Measurements from ENCODE around the gene TNPO2. TPM values are rescaled to one million over a fixed set of nuclear protein-coding genes. Genes with fewer than 3 reads are reported as not detected.

The TNPO2 gene
- polyA plus RNA-seq, 3 donors: 0.28 to 45.2 (median 0.52) TPM

DNA sequence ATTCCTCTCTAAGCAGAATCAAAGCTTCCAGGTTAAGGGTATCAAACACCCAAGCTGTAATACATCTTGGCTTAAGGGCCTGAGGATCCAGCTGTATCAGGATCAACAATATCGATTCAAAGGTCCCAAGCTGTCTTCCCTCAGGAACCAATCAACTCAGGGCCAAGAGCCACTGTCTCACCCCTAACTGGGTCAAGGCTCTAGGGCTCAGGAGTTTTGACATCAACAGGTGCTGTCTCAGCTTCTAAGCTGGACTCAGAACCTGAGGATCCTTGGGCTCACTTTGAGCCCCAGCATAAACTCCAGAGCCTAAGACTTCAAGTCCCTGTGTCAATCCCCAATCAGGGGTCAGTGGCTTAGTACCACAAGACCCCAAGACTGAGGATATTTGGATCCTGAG is 28.2 kb downstream of the TNPO2 start:
- H4K20me1 ChIP-seq (ENCODE audit: insufficient read depth, low read length): no peaks in the 10 kb centered on the region
- WGBS (ENCODE audit: insufficient coverage): 100% methylated on average over 1 of the region's 1 CpG
- peaks cover 29 to 32% of the 10 kb centered on the region in 2 donors for H3K4me1 ChIP-seq (ENCODE audit: control insufficient read depth in 1 of 2, insufficient read depth in 2 of 2, low read length in 2 of 2)
- no peak overlapping the region for H3K27ac ChIP-seq (ENCODE audit: low read depth in 1 of 2, low read length in 2 of 2)
- H2AFZ ChIP-seq (ENCODE audit: insufficient read depth, low read depth, low read length, poor library complexity, severe bottlenecking): peak overlapping the region; percentile 97
- H3K79me2 ChIP-seq (ENCODE audit: insufficient read depth, low read length): no peaks in the 10 kb centered on the region
- peak overlapping the region in 2 of 7 donors; percentile 46 to 68 for H3K27ac Mint-ChIP-seq
- H3K9me3 Mint-ChIP-seq: no peaks in the 10 kb centered on the region
- peaks cover 0 to 9% of the 10 kb centered on the region in 2 donors for H3K36me3 ChIP-seq (replicated peaks in 1 of 2; ENCODE audit: control insufficient read depth in 1 of 2, insufficient read depth in 2 of 2, low read length in 2 of 2)
- H3K4me3 Mint-ChIP-seq: peak overlapping the region; percentile 82 to 83
- peak overlapping the region in 1 of 3 experiments; percentile 95 for H3K4me3 ChIP-seq (replicated peaks in 1 of 3; ENCODE audit: low read depth in 2 of 3, low read length in 3 of 3)
- no peaks in the 10 kb centered on the region for H3K27me3 ChIP-seq (ENCODE audit: control insufficient read depth in 2 of 2, insufficient read depth in 2 of 2, low read length in 2 of 2)
- H3K9ac ChIP-seq (ENCODE audit: insufficient read depth, low read length, poor library complexity, severe bottlenecking): no peak overlapping the region
- no peak for DNase-seq
- intact Hi-C loops (cut with micrococcal nuclease): no loop called here
- H3K9me3 ChIP-seq (replicated peaks in 1 of 2; ENCODE audit: control insufficient read depth in 1 of 2, insufficient read depth in 1 of 2, low read length in 2 of 2): no peaks in the 10 kb centered on the region
- peak overlapping the region; percentile 99 for H3K4me2 ChIP-seq (replicated peaks; ENCODE audit: extremely low read depth, low read length, poor library complexity, severe bottlenecking)
- H3K36me3 Mint-ChIP-seq: peaks cover 7 to 13% of the 10 kb centered on the region in 2 donors
- peaks cover 0 to 1% (median 0%) of the 10 kb centered on the region in 3 donors for H3K27me3 Mint-ChIP-seq (ENCODE audit: low read depth in 3 of 3)
- H3K4me1 Mint-ChIP-seq: peaks cover 17% of the 10 kb centered on the region
- TF ChIP-seq, protein P1, sequence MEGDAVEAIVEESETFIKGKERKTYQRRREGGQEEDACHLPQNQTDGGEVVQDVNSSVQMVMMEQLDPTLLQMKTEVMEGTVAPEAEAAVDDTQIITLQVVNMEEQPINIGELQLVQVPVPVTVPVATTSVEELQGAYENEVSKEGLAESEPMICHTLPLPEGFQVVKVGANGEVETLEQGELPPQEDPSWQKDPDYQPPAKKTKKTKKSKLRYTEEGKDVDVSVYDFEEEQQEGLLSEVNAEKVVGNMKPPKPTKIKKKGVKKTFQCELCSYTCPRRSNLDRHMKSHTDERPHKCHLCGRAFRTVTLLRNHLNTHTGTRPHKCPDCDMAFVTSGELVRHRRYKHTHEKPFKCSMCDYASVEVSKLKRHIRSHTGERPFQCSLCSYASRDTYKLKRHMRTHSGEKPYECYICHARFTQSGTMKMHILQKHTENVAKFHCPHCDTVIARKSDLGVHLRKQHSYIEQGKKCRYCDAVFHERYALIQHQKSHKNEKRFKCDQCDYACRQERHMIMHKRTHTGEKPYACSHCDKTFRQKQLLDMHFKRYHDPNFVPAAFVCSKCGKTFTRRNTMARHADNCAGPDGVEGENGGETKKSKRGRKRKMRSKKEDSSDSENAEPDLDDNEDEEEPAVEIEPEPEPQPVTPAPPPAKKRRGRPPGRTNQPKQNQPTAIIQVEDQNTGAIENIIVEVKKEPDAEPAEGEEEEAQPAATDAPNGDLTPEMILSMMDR (IDR thresholded peaks at IDR 0.05): no peak

GRCh38 chr19:12695096-12695495 is 28.6 kb downstream of the TNPO2 start:
- Histone ChIP-seq H3K4me1 (ENCODE audit: control insufficient read depth in 1 of 2, insufficient read depth in 2 of 2, low read length in 2 of 2) (peaks cover 29 to 32% of the 10 kb centered on the region in 2 donors), H3K27me3 (ENCODE audit: control insufficient read depth in 2 of 2, insufficient read depth in 2 of 2, low read length in 2 of 2) (no peaks in the 10 kb centered on the region), H3K36me3 (replicated peaks in 1 of 2; ENCODE audit: control insufficient read depth in 1 of 2, insufficient read depth in 2 of 2, low read length in 2 of 2) (peaks cover 0 to 4% of the 10 kb centered on the region in 2 donors), H3K9ac (ENCODE audit: insufficient read depth, low read length, poor library complexity, severe bottlenecking) (no peak overlapping the region), H3K79me2 (ENCODE audit: insufficient read depth, low read length) (no peaks in the 10 kb centered on the region), H3K27ac (ENCODE audit: low read depth in 1 of 2, low read length in 2 of 2) (no peak overlapping the region), H3K4me3 (replicated peaks in 1 of 3; ENCODE audit: low read depth in 2 of 3, low read length in 3 of 3) (no peak overlapping the region), H3K4me2 (replicated peaks; ENCODE audit: extremely low read depth, low read length, poor library complexity, severe bottlenecking) (no peak overlapping the region), H3K9me3 (replicated peaks in 1 of 2; ENCODE audit: control insufficient read depth in 1 of 2, insufficient read depth in 1 of 2, low read length in 2 of 2) (no peaks in the 10 kb centered on the region), H2AFZ (ENCODE audit: insufficient read depth, low read depth, low read length, poor library complexity, severe bottlenecking) (peak overlapping the region; percentile 97), H4K20me1 (ENCODE audit: insufficient read depth, low read length) (no peaks in the 10 kb centered on the region)
- 45% methylated on average over 2 of the region's 2 CpGs for WGBS (ENCODE audit: insufficient coverage)
- DNase-seq: no peak
- peaks cover 20% of the 10 kb centered on the region for H3K4me1 Mint-ChIP-seq
- H3K27me3 Mint-ChIP-seq (ENCODE audit: low read depth in 3 of 3): peaks cover 0 to 1% (median 0%) of the 10 kb centered on the region in 3 donors
- H3K27ac Mint-ChIP-seq: peak overlapping the region in 1 of 7 donors; percentile 26
- intact Hi-C loops (cut with micrococcal nuclease): no loop called here
- TF ChIP-seq, protein P1 (IDR thresholded peaks at IDR 0.05): no peak
- H3K9me3 Mint-ChIP-seq: no peaks in the 10 kb centered on the region
- H3K4me3 Mint-ChIP-seq: no peak overlapping the region
- peaks cover 5 to 11% of the 10 kb centered on the region in 2 donors for H3K36me3 Mint-ChIP-seq
